Fibroblast of lung (primary cell): Measurements from ENCODE around the gene ADAM33. TPM values are rescaled to one million over a fixed set of nuclear protein-coding genes. Genes with fewer than 3 reads are reported as not detected.

Experiments
- DNase-seq, 2 donors: peaks; one replicate each; pipeline versions ENCODE4 v3.0.0 to v3.0.0-alpha.2; 2010; ENCODE audit warnings: low read depth in 2 of 2
- H2AFZ ChIP-seq: 2 replicates; pipeline ENCODE4 v1.5.1; 2012; ENCODE audit warnings: low read length, control low read depth, inconsistent platforms
- H3K27ac ChIP-seq: 2 replicates; pipeline ENCODE4 v1.5.1; 2011; ENCODE audit warnings: low read length, control low read depth; ENCODE audit not compliant: insufficient read depth
- H3K27me3 ChIP-seq: 2 replicates; pipeline ENCODE4 v1.5.1; 2011; ENCODE audit warnings: mild to moderate bottlenecking, low read length; ENCODE audit not compliant: control insufficient read depth, insufficient read depth
- H3K36me3 ChIP-seq: 2 replicates; pipeline ENCODE4 v1.5.1; 2011; ENCODE audit warnings: low read length; ENCODE audit not compliant: control insufficient read depth, insufficient read depth
- H3K4me1 ChIP-seq: 2 replicates; pipeline ENCODE4 v1.5.1; 2011; ENCODE audit warnings: low read length; ENCODE audit not compliant: control insufficient read depth, insufficient read depth; ENCODE audit errors: extremely low read depth
- H3K4me2 ChIP-seq: 2 replicates; pipeline ENCODE4 v1.5.1; 2011; ENCODE audit warnings: low read length, control low read depth; ENCODE audit not compliant: insufficient read depth; ENCODE audit errors: extremely low read depth
- H3K4me3 ChIP-seq, 4 experiments: fragments of 200-600 bp in 1 of 4; sonication (generic) in 1 of 4; replicated peaks in 1 of 4; 2 replicates each; pipeline ENCODE4 v1.5.1; 2011 to 2016; ENCODE audit warnings: low read length in 4 of 4, low read depth in 3 of 4, mild to moderate bottlenecking in 3 of 4, control low read depth in 2 of 4, inconsistent platforms in 1 of 4, mixed read lengths in 1 of 4; ENCODE audit not compliant: insufficient read depth in 1 of 4; ENCODE audit errors: control extremely low read depth in 1 of 4
- H3K79me2 ChIP-seq: 2 replicates; pipeline ENCODE4 v1.5.1; 2012; ENCODE audit warnings: mild to moderate bottlenecking, low read length, inconsistent platforms; ENCODE audit not compliant: control insufficient read depth, insufficient read depth
- H3K9ac ChIP-seq: 2 replicates; pipeline ENCODE4 v1.5.1; 2011; ENCODE audit warnings: mild to moderate bottlenecking, low read length, control low read depth; ENCODE audit not compliant: insufficient read depth
- H3K9me3 ChIP-seq: 2 replicates; pipeline ENCODE4 v1.5.1; 2012; ENCODE audit warnings: low read depth, low read length; ENCODE audit not compliant: control insufficient read depth, insufficient read depth
- H4K20me1 ChIP-seq: 2 replicates; pipeline ENCODE4 v1.5.1; 2011; ENCODE audit warnings: low read length; ENCODE audit not compliant: control insufficient read depth, insufficient read depth; ENCODE audit errors: extremely low read depth
- EZH2 ChIP-seq: IDR thresholded peaks from 2 replicates; pipeline ENCODE4 v1.5.1; 2012; ENCODE audit warnings: low read length, control low read depth, mild to moderate bottlenecking; ENCODE audit errors: missing control alignments
- polyA plus RNA-seq, 2 donors: library from polyadenylated mRNA; depleted of rRNA in 1 of 2; stranded (reverse) in 1 of 2; unstranded in 1 of 2; fragments of >200 nt; gene quantifications; 2 replicates each; pipeline ENCODE4 v1.2.1, GENCODE V29; 2011 to 2012; ENCODE audit warnings: missing spikeins in 1 of 2
- total RNA-seq: library from RNA; depleted of rRNA; stranded (reverse); fragments of >200 nt; gene quantifications from 2 replicates; pipeline ENCODE4 v1.2.1, GENCODE V29; 2014
- TF ChIP-seq, protein P1 (sequence below), 2 donors: IDR thresholded peaks in 1 of 2; conservative IDR thresholded peaks in 1 of 2; 1 replicate in 1 of 2; 2 replicates in 1 of 2; pipeline ENCODE4 v1.5.1; 2011 to 2012; ENCODE audit warnings: low read length in 2 of 2, control low read depth in 1 of 2, inconsistent platforms in 1 of 2, low read depth in 1 of 2, mild to moderate bottlenecking in 1 of 2

The ADAM33 gene
- total and polyA plus RNA-seq, 2 donors (not counting 1 experiment from before 2014, with no cell fraction given) = 29.4 to 67.9 TPM

DNA sequence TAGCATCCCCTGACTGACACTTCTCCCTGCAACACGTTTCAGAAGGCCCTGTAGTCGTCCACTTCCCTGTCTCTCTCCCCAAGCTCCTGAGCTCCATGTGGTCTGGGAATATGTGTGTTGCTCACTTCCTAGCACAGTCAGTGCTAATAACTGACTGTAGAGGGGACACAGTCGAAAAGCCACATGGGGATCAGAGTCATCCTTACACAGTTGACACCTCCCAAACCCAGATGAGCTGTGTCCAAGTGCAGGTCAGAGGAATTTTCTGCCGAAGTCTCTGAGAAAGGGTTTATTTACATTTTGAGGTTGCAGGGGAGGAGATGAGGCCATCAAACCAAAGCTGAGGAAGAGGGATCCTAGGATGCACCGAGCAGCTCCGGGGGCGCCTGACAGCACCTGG lies 3.5 kb upstream of the ADAM33 start:
- no peak for TF ChIP-seq EZH2
- TF ChIP-seq, protein P1, sequence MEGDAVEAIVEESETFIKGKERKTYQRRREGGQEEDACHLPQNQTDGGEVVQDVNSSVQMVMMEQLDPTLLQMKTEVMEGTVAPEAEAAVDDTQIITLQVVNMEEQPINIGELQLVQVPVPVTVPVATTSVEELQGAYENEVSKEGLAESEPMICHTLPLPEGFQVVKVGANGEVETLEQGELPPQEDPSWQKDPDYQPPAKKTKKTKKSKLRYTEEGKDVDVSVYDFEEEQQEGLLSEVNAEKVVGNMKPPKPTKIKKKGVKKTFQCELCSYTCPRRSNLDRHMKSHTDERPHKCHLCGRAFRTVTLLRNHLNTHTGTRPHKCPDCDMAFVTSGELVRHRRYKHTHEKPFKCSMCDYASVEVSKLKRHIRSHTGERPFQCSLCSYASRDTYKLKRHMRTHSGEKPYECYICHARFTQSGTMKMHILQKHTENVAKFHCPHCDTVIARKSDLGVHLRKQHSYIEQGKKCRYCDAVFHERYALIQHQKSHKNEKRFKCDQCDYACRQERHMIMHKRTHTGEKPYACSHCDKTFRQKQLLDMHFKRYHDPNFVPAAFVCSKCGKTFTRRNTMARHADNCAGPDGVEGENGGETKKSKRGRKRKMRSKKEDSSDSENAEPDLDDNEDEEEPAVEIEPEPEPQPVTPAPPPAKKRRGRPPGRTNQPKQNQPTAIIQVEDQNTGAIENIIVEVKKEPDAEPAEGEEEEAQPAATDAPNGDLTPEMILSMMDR (conservative IDR thresholded peaks at IDR 0.05 in 1 of 2, IDR thresholded peaks at IDR 0.05 in 1 of 2; ENCODE audit: low read depth in 1 of 2, low read length in 2 of 2) = no peak
- H3K36me3 ChIP-seq = no peaks in the 10 kb centered on the region
- peaks cover 9% of the 10 kb centered on the region for H3K79me2 ChIP-seq
- H3K4me3 ChIP-seq = no peak overlapping the region
- H4K20me1 ChIP-seq = no peaks in the 10 kb centered on the region
- H3K27ac ChIP-seq = no peak overlapping the region
- H2AFZ ChIP-seq = no peak overlapping the region
- H3K4me2 ChIP-seq = no peak overlapping the region
- no peaks in the 10 kb centered on the region for H3K9me3 ChIP-seq
- peak in 1 of 2 donors; percentile 13 for DNase-seq
- peaks cover 19% of the 10 kb centered on the region for H3K4me1 ChIP-seq
- H3K27me3 ChIP-seq = no peaks in the 10 kb centered on the region
- no peak overlapping the region for H3K9ac ChIP-seq

DNA sequence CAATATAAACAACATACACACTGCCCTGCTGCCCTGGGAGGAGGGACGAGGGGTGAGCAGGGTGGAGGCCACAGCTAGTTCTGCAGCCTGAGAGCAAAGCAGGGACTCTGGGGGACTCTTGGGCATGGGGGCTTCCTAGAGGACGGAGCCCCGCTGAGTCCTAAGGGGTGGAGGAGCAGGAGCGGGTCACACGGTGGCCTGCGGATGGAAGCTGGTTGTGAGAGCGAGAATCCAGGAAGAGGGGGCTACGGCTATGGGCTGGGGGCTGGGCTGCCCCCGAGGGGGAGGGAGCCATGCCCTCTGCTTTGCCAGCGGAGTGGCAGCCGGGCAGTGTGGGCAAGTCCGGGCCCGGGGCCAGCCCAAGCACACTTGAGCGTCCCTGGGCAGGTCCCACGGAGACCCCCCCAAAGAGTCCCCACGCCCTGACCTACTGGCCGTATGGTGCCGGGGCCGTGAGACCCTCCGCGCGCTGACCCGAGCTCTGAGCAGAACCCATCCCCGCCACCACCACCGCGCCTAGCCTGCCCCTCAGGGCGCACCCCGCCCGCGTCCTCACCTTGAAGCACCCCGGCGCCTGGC lies 369 bp downstream of the ADAM33 start:
- H3K4me1 ChIP-seq = peaks cover 19% of the 10 kb centered on the region
- no peak for DNase-seq
- H3K9me3 ChIP-seq = no peaks in the 10 kb centered on the region
- peak overlapping the region; percentile 94 for H3K4me2 ChIP-seq
- H3K36me3 ChIP-seq = no peaks in the 10 kb centered on the region
- no peak overlapping the region for H2AFZ ChIP-seq
- H3K79me2 ChIP-seq = peaks cover 9% of the 10 kb centered on the region
- peak overlapping the region; percentile 33 to 93 (median 66) for H3K4me3 ChIP-seq
- no peaks in the 10 kb centered on the region for H4K20me1 ChIP-seq
- no peak for TF ChIP-seq EZH2
- TF ChIP-seq, protein P1 (conservative IDR thresholded peaks at IDR 0.05 in 1 of 2, IDR thresholded peaks at IDR 0.05 in 1 of 2; ENCODE audit: low read depth in 1 of 2, low read length in 2 of 2) = no peak
- no peak overlapping the region for H3K27ac ChIP-seq
- H3K9ac ChIP-seq = peak overlapping the region; percentile 63
- no peaks in the 10 kb centered on the region for H3K27me3 ChIP-seq

DNA sequence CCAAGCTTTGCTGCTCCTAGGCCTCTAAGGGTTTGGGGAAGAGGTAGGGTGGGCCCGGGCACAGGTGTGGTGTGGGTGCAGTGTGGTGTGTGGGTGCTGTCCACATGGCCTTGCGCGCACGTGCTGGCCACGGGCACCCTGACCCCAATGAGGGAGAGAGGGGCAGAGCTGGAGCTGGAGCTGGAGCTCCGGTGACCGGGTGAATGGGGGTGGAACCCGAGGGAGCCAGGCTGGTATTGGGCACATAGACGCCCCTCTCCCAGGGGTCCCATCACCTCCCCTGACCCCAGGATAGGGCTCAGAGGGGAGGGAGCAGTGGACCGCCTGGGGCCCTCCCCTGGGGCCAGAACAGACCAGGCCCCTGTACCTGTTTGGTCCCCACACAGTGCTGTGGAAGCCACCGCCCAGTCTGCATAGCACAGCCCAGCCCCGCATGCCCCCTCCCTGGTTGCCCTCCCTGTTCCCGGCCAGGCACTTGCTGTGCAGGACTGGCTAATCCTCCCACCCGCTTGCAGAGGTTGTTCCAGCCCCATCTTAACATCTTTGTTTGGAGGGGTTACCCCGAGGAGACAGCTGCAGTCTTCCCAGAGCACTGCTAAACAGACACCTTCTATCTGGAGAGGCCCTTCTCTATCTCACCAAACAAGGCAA lies 984 bp downstream of the ADAM33 start:
- Histone ChIP-seq H3K4me1 (peaks cover 17% of the 10 kb centered on the region), H3K36me3 (no peaks in the 10 kb centered on the region), H2AFZ (no peak overlapping the region), H3K9me3 (no peaks in the 10 kb centered on the region), H3K4me2 (peak overlapping the region; percentile 94), H3K9ac (peak overlapping the region; percentile 48), H3K27me3 (no peaks in the 10 kb centered on the region), H3K79me2 (peaks cover 9% of the 10 kb centered on the region), H4K20me1 (no peaks in the 10 kb centered on the region), H3K27ac (peak overlapping the region; percentile 55), H3K4me3 (peak overlapping the region; percentile 33 to 93 (median 66))
- peak in 1 of 2 donors; percentile 10 for DNase-seq
- TF ChIP-seq, protein P1 (conservative IDR thresholded peaks at IDR 0.05 in 1 of 2, IDR thresholded peaks at IDR 0.05 in 1 of 2; ENCODE audit: low read depth in 1 of 2, low read length in 2 of 2) = no peak
- TF ChIP-seq EZH2 = no peak
